BLaER1 treated with 17β-estradiol and CSF1 and Interleukin-3, amounts not matched to agents 10 nM and 100 nM (cell line): ENCODE results near the gene SSC5D.
"Not testable (repeated sequence)": the region's sequence is repeated elsewhere in the genome, so short reads cannot be mapped to it uniquely, and the experiment has no call there.

Experiments used
- H3K27ac ChIP-seq, 11 experiments: shearing (Covaris generic); formaldehyde crosslinking; 2 replicates each; pipeline ENCODE4 v1.8.1; 2022
- H3K27me3 ChIP-seq, 11 experiments: shearing (Covaris generic); formaldehyde crosslinking; 2 replicates each; pipeline ENCODE4 v1.8.1; 2022
- H3K36me3 ChIP-seq, 11 experiments: shearing (Covaris generic); formaldehyde crosslinking; 2 replicates each; pipeline ENCODE4 v1.8.1; 2022
- H3K4me1 ChIP-seq, 10 experiments: shearing (Covaris generic); formaldehyde crosslinking; 2 replicates each; pipeline ENCODE4 v1.8.1; 2022
- H3K4me2 ChIP-seq, 11 experiments: shearing (Covaris generic); formaldehyde crosslinking; 2 replicates each; pipeline ENCODE4 v1.8.1; 2022
- H3K4me3 ChIP-seq, 10 experiments: shearing (Covaris generic); formaldehyde crosslinking; 2 replicates each; pipeline ENCODE4 v1.8.1; 2022
- H3K9ac ChIP-seq, 11 experiments: shearing (Covaris generic); formaldehyde crosslinking; 2 replicates each; pipeline ENCODE4 v1.8.1; 2022
- H3K9me3 ChIP-seq, 11 experiments: shearing (Covaris generic); formaldehyde crosslinking; replicated peaks in 1 of 11; 2 replicates each; pipeline ENCODE4 v1.8.1; 2022
- H4K20me1 ChIP-seq, 11 experiments: shearing (Covaris generic); formaldehyde crosslinking; 2 replicates each; pipeline ENCODE4 v1.8.1; 2022
- Cebpa-rat ChIP-seq, 11 experiments: shearing (Covaris generic); IDR thresholded peaks; 2 replicates each; pipeline ENCODE4 v1.8.1; 2022

The SSC5D gene

DNA sequence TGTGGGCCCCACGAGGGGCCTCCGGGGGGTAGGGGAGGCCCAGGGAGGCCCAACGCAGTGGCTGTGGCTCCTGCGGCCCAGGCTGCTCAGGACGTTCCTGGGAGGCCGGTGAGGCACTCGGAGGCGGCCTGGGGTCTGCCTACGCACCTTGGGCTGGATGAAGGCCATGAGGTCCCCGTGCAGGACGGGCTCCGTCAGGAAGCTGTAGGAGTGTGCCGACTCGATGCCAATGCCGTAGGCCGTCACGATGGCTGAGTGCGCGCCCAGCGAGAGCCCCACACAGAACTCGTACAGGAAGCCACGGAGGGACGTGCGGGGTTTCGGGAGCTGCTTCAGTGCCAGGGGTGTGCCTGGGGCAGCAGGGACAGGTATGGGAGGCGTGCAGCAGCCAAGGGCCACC lies 42.8 kb downstream of the SSC5D start:
- Histone ChIP-seq H3K27me3 (no peaks in the 10 kb centered on the region), H3K4me3 (no peak overlapping the region), H3K4me2 (peak overlapping the region in 3 of 11 experiments; percentile 18 to 37 (median 33); a peak in 5 of 22 replicates), H3K4me1 (peaks cover 7 to 22% (median 15%) of the 10 kb centered on the region in 10 experiments; a peak in 14 of 20 replicates), H3K27ac (no peak overlapping the region), H4K20me1 (no peaks in the 10 kb centered on the region), H3K36me3 (no peaks in the 10 kb centered on the region), H3K9me3 (0 out of 22 replicates have a peak, but pooled peaks cover 0 to 4% (median 0%) of the 10 kb centered on the region in 11 experiments), H3K9ac (no peak overlapping the region)
- no peak for TF ChIP-seq Cebpa-rat (IDR thresholded peaks at IDR 0.05)

DNA sequence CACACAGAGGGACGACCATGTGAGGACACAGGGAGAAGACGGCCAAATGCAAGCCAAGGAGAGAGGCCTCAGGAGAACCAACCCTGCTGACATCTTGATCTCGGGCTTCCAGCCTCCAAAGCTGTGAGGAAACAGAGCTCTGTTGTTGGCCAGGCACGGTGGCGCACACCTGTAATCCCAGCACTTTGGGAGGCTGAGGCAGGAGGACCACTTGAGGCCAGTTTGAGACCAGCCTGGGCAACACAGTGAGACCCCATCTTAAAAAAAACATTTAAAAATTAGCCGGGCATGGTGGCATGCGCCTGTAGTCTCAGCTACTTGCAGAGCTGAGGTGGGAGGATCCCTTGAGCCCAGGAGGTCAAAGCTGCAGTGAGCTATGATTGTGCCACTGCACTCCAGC lies 46.0 kb downstream of the SSC5D start:
- not testable (repeated sequence) for H3K4me2 ChIP-seq, H3K27ac ChIP-seq, H3K9ac ChIP-seq, H3K9me3 ChIP-seq, H3K36me3 ChIP-seq, H3K4me3 ChIP-seq, H3K27me3 ChIP-seq, H4K20me1 ChIP-seq
- peaks cover 7 to 19% (median 14%) of the 10 kb centered on the region in 10 experiments; a peak in 14 of 20 replicates for H3K4me1 ChIP-seq

DNA sequence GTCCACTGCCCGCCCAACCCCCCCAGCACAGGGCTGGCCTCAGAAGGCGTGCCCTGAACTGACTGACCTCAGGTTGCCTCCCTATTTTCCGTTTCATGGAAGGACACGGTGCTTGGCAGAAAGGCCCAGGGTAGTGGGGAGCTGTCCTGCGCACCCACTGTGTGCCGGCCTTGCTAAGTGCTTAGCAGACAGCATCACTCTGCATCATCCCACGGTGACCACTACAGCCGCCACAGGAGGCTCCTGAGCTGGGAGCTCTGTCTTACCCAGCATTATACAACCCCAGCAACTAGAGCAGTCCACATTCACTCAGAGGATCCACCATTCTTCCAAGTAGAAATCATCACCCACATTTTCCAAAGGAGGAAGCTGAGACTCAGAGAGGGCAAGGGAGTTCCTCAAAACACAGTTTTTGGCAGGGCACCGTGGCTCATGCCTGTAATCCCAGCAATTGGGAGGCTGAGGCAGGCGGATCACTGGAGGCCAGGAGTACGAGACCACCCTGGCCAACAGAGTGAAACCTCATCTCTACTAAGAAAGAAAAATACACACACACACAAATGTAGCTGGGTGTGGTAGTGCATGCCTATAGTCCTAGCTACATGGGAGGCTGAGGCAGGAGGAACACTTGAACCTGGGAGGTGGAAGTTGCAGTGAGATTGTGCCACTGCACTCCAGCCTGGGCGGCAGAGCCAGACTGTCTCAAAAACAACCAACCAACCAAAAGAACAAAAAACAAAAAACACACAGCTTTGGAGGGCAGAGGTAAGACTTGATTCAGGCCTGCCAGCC lies 47.1 kb downstream of the SSC5D start:
- Histone ChIP-seq H3K4me2 (peak overlapping the region in 2 of 11 experiments; percentile 42 to 72; a peak in 5 of 22 replicates), H3K36me3 (no peaks in the 10 kb centered on the region), H3K4me3 (no peak overlapping the region), H4K20me1 (no peaks in the 10 kb centered on the region), H3K27ac (peak overlapping the region in 1 of 11 experiments; percentile 31; a peak in 1 of 22 replicates), H3K4me1 (peaks cover 6 to 15% (median 8%) of the 10 kb centered on the region in 10 experiments; a peak in 11 of 20 replicates), H3K27me3 (no peaks in the 10 kb centered on the region), H3K9me3 (no peaks in the 10 kb centered on the region), H3K9ac (no peak overlapping the region)
- no peak for TF ChIP-seq Cebpa-rat (IDR thresholded peaks at IDR 0.05)

- TF ChIP-seq Cebpa-rat (IDR thresholded peaks at IDR 0.05) = no peak
- peaks cover 4 to 15% (median 7%) of the 10 kb centered on the region in 10 experiments; a peak in 11 of 20 replicates for H3K4me1 ChIP-seq
- no peaks in the 10 kb centered on the region for H4K20me1 ChIP-seq
- no peaks in the 10 kb centered on the region for H3K36me3 ChIP-seq
- H3K4me2 ChIP-seq = peak overlapping the region in 2 of 11 experiments; percentile 42 to 72; a peak in 4 of 22 replicates
- no peak overlapping the region for H3K27ac ChIP-seq
- no peak overlapping the region for H3K4me3 ChIP-seq
- no peaks in the 10 kb centered on the region for H3K9me3 ChIP-seq
- H3K27me3 ChIP-seq = no peaks in the 10 kb centered on the region
- H3K9ac ChIP-seq = no peak overlapping the region
These were observed 47.7 kb downstream of the SSC5D start for GRCh38 chr19:55535965-55536350.

DNA sequence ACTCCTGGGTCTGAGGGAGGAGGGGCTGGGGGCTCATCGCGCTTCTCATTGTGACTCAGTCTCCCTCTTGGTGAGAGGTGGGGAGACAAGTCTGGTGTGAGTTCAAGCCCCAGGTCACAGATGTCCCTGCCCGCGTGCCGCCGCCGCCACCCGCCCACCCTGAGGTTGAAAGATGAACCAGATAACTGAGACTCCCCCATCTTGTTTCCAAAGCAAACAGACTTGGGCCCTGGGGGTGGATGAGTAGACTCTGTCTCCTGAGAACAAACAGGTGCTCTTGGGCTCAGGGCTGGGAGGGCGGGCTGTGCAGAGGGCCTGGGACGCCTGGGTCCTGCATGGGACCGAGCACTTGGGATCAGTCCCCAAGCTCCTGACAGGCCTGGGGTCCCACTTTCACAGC lies 48.1 kb downstream of the SSC5D start:
- Histone ChIP-seq H3K4me1 (peaks cover 0 to 15% (median 3%) of the 10 kb centered on the region in 10 experiments; a peak in 7 of 20 replicates), H3K36me3 (no peaks in the 10 kb centered on the region), H3K27ac (no peak overlapping the region), H3K4me3 (no peak overlapping the region), H3K9ac (no peak overlapping the region), H3K4me2 (no peak overlapping the region; a peak in 2 of 22 replicates), H3K9me3 (no peaks in the 10 kb centered on the region), H4K20me1 (no peaks in the 10 kb centered on the region), H3K27me3 (no peaks in the 10 kb centered on the region)
- TF ChIP-seq Cebpa-rat (IDR thresholded peaks at IDR 0.05) = no peak

DNA sequence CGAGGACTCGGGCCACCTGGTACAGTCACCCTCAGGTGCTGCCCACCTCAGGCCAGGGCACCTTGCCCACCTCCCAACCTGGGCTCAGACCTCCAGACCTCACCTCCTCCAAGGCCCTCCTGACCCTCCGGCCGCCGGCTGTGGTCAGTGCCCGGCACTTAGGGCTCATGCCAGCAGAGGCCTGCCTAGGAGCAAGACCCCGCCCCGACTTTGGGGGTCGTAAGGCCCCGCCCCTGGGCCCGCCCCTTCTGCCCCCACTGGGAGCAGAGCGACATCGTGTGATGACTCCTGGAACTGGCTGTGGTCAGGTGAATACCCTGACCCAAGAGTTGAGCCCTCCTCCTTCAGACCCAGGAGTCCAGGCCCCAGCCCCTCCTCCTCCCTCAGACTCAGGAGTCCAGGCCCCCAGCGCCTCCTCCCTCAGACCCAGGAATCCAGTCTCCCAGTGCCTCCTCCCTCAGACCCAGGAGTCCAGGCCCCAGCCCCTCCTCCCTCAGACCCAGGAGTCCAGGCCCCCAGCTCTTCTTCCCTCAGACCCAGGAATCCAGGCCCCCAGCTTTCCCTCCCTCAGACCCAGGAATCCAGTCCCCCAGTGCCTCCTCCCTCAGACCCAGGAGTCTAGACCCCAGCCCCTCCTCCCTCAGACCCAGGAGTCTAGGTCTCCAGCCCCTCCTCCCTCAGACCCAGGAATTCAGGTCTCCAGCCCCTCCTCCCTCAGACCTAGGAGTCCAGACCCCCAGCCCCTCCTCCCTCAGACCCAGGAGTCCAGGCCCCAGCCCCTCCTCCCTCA lies 48.9 kb downstream of the SSC5D start, which contains the start of gene SBK2:
Gene SBK2, minus strand, starts transcription at position 183 of the 790 bp plus-strand sequence. CDS start 839 bp downstream, outside the sequence.
- no peaks in the 10 kb centered on the region for H3K9me3 ChIP-seq
- peak within 1 kb of the TSS in 2 of 11 experiments; percentile 42 to 72; a peak in 2 of 22 replicates for H3K4me2 ChIP-seq
- 0 out of 22 replicates have a peak within 1 kb of the TSS, but pooled peaks of 2 of the 11 experiments have one; percentile 31 to 42 for H3K9ac ChIP-seq
- H3K27me3 ChIP-seq = no peaks in the 10 kb centered on the region
- no peaks in the 10 kb centered on the region for H4K20me1 ChIP-seq
- no peak within 1 kb of the TSS; a peak in 2 of 22 replicates for H3K27ac ChIP-seq
- H3K4me1 ChIP-seq = peaks cover 0 to 15% (median 1%) of the 10 kb centered on the region in 10 experiments; a peak in 6 of 20 replicates
- no peak for TF ChIP-seq Cebpa-rat (IDR thresholded peaks at IDR 0.05)
- no peaks in the 10 kb centered on the region for H3K36me3 ChIP-seq
- no peak within 1 kb of the TSS for H3K4me3 ChIP-seq

DNA sequence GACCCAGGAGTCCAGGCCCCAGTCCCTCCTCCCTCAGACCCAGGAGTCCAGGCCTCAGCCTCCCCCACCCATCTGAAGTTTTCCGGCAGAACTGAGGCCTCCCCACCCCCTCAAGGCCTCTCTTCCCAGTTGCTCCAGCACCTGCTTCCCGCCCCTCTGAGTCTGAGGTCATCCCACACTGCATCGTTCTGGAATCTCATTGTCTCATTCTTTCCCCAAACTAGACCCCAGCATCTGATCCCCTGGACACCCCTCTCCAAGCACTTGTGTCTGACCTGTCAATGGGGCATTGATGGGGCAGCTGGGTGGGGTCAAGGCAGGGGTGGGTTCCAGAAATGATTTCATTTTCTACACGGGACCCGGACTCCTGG lies 49.5 kb downstream of the SSC5D start:
- no peak overlapping the region for H3K9ac ChIP-seq
- H4K20me1 ChIP-seq = no peaks in the 10 kb centered on the region
- H3K4me1 ChIP-seq = peaks cover 0 to 15% (median 1%) of the 10 kb centered on the region in 10 experiments; a peak in 6 of 20 replicates
- no peak for TF ChIP-seq Cebpa-rat (IDR thresholded peaks at IDR 0.05)
- H3K4me2 ChIP-seq = no peak overlapping the region
- no peak overlapping the region for H3K4me3 ChIP-seq
- H3K9me3 ChIP-seq = no peaks in the 10 kb centered on the region
- no peaks in the 10 kb centered on the region for H3K36me3 ChIP-seq
- no peaks in the 10 kb centered on the region for H3K27me3 ChIP-seq
- H3K27ac ChIP-seq = no peak overlapping the region

DNA sequence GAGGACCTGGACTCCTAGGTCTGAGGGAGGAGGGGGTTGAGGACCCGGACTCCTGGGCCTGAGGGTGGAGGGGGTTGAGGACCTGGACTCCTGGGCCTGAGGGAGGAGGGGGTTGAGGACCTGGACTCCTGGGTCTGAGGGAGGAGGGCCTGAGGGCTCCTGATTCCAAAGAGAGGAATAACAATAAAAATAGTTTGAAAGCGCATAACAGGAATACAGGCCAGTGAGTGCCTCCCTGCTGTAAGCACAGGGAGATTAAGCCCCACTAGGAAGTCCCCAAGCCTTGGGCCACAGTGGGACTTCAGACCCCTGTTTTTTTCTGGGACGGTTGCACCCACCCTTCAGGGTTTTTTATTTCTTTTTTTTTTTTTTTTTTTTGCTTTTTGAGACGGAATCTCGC lies 49.9 kb downstream of the SSC5D start:
- Histone ChIP-seq H3K9ac (0 out of 22 replicates have a peak overlapping the region, but pooled peaks of 1 of the 11 experiments have one; percentile 9), H3K36me3 (no peaks in the 10 kb centered on the region), H3K4me3 (no peak overlapping the region), H3K27ac (no peak overlapping the region), H3K4me1 (peaks cover 0 to 15% (median 1%) of the 10 kb centered on the region in 10 experiments; a peak in 6 of 20 replicates), H3K4me2 (no peak overlapping the region), H3K9me3 (no peaks in the 10 kb centered on the region), H4K20me1 (no peaks in the 10 kb centered on the region), H3K27me3 (no peaks in the 10 kb centered on the region)
- TF ChIP-seq Cebpa-rat (IDR thresholded peaks at IDR 0.05) = no peak
